ENCODE data around the gene RPS18. TPM values are rescaled to one million over a fixed set of nuclear protein-coding genes. Genes with fewer than 3 reads are reported as not detected.

Gene RPS18
- total RNA-seq, 2 experiments from 2014 or later = 2,792 to 2,813 TPM

DNA sequence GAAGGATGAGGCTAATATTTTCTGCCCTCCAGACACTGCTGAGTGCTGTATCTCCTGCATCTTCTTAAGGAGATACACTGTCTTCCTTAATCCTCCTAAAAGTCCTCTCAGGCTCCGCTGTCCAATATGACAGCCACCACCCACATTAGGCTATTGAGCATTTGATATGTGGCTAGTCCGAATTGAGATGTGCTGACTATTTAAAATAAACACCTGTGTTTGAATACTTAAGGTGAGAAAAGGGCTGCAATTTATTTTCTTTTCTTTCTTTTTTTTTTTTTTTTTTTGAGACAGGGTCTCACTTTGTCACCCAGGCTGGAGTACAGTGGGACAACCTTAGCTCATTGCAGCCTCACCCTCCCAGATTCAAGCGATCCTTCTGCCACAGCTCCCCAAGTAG, 30.0 kb downstream of the RPS18 start:
- no peaks in the 10 kb centered on the region for H3K9me3 Mint-ChIP-seq (ENCODE audit: insufficient read depth)

DNA sequence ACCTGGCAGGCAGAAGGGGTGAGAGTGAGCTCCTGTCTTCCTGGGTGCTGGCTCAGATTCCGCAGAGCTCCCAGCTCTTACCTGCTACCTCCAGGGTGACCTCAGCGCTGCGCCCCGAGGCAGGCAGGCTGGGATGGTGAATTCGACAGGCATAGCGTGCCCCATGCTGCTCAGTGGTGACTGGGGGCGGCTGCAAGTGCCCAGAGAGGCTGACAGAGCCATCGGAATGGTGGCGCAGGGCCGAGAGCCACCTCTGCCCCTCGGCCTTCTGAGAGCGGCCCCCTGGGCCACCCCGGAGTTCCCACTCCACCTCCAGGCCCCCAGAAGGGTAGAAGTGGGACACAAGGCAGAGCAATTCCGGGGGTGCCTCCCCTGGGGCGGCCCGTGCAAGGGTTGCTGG, 32.3 kb downstream of the RPS18 start:
- DNase-seq (no peak), ATAC-seq (no peak)
- Mint-ChIP-seq H3K4me1 (ENCODE audit: low read depth) (peaks cover 32% of the 10 kb centered on the region), H3K36me3 (ENCODE audit: low read depth) (peaks cover 66% of the 10 kb centered on the region), H3K4me3 (no peak overlapping the region), H3K27ac (no peak overlapping the region), H3K9me3 (ENCODE audit: insufficient read depth) (no peaks in the 10 kb centered on the region), H3K27me3 (ENCODE audit: low read depth) (no peaks in the 10 kb centered on the region)
- POLR2A ChIA-PET = interaction anchor here (0.6 kb wide), 1 partner anchor 15 kb away, joined by 4 read pairs; no protein-coding TSS in a partner anchor
- CTCF ChIA-PET = no interaction called here

More for the DNA sequence above, 30.0 kb downstream of the RPS18 start:
- H3K27me3 Mint-ChIP-seq (ENCODE audit: low read depth) = no peaks in the 10 kb centered on the region
- ATAC-seq (no peak), DNase-seq (no peak)
- CTCF ChIA-PET = interaction anchor here (1.7 to 6.6 kb wide), 2 partner anchors 11 to 24 kb away, joined by 11 to 51 read pairs; partner anchors contain the start of gene B3GALT4
- POLR2A ChIA-PET = interaction anchor here (1.5 kb wide), 1 partner anchor 11 kb away, joined by 18 read pairs; the partner anchor contains the start of gene TAPBP
- H3K4me1 Mint-ChIP-seq (ENCODE audit: low read depth) = peaks cover 39% of the 10 kb centered on the region
- no peak overlapping the region for H3K4me3 Mint-ChIP-seq
- peak overlapping the region; percentile 68 for H3K27ac Mint-ChIP-seq
- peaks cover 59% of the 10 kb centered on the region for H3K36me3 Mint-ChIP-seq (ENCODE audit: low read depth)

DNA sequence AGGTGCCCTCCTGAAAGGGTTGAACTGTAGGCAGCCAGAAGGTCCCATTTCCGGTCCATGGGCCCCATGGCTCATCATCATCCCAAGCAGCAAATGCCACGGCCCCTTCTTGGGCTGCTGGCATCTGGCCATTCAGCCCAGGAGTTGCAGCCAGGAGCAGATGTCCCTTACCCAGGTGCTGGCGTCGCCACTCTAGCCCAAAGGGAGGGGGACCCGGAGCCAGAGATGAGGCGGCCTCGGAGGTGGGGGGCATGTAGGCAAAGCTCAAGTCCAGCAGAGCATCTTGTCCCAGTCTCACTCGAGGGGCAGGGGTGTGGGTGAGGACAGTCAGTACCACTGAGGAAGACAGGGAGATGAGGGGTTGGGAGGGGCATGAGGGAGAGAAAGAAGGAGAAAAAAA, 33.2 kb downstream of the RPS18 start:
- DNase-seq (no peak), ATAC-seq (no peak)
- Mint-ChIP-seq H3K27ac (no peak overlapping the region), H3K4me1 (ENCODE audit: low read depth) (peaks cover 24% of the 10 kb centered on the region), H3K27me3 (ENCODE audit: low read depth) (no peaks in the 10 kb centered on the region), H3K4me3 (no peak overlapping the region), H3K36me3 (ENCODE audit: low read depth) (peaks cover 58% of the 10 kb centered on the region), H3K9me3 (ENCODE audit: insufficient read depth) (no peaks in the 10 kb centered on the region)
- POLR2A ChIA-PET = no interaction called here
- CTCF ChIA-PET = no interaction called here

DNA sequence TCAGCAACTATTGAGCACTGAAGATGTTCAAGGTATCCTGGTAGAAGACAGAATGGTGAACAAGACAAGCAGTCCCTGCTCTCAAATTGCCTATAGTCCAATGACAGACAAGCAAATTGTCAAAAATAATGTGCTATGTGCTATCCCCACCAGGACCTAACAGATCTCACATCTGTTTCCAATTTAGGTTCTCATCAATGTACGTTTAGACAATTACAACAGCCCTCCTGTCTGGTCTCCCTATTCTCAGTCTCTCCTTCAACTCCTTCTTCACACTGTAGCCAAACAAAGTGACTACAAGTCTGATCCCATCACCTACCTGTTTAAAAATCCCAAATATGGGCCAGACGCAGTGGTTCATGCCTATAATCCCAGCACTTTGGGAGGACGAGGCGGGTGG, 34.5 kb downstream of the RPS18 start:
- ChIA-PET CTCF (no interaction called here), POLR2A (no interaction called here)
- ATAC-seq (no peak), DNase-seq (no peak)
- H3K36me3 Mint-ChIP-seq (ENCODE audit: low read depth) = peaks cover 54% of the 10 kb centered on the region
- H3K4me1 Mint-ChIP-seq (ENCODE audit: low read depth) = peaks cover 20% of the 10 kb centered on the region
- peak overlapping the region; percentile 23 for H3K27ac Mint-ChIP-seq
- no peak overlapping the region for H3K4me3 Mint-ChIP-seq
- no peaks in the 10 kb centered on the region for H3K9me3 Mint-ChIP-seq (ENCODE audit: insufficient read depth)
- no peaks in the 10 kb centered on the region for H3K27me3 Mint-ChIP-seq (ENCODE audit: low read depth)

DNA sequence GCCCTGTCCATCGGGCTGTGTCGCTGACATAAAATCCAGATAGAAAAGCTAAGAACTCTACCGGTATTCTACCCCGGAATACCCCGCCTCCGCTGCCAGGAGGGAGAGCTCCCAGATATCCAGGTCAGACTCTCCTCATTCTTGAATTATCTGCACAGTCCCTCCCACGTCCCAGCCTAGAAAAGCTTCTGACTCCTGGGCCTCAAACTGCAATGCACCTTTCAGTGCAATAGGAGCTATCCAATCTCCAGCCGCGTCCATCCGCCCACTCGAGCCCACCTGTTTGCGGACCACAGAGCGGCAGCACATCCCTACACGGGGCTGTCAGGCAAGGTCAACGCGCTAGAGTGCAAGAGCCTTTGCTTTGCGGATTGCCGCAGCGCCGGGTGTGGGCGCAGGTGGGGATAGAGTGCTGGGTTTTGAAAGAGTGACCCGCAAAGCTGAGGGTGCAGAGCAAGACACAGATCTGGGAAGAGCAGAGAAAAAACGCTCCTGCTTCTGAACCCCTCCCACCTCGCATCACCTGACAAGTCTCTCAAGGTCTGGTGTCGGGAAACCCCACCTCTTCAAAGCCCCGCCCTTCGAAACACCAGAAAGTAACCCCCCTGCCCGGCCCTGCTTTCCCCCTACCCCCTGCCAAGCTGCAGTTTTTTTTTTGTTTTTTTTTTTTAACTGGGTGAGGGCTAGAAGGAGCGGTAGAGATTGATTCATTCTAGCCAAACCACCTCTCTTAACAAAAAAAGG, 40.7 kb downstream of the RPS18 start:
- ChIA-PET CTCF (interaction anchor here (1.3 to 2.5 kb wide), 8 partner anchors 11 to 113 kb away, joined by 4 to 19 read pairs (median 6); partner anchors contain the start of genes RGL2, RPS18 and VPS52), POLR2A (interaction anchor here (0.6 to 3.3 kb wide), 17 partner anchors 11 to 466 kb away, joined by 3 to 36 read pairs (median 6); partner anchors contain the start of genes B3GALT4, RGL2, RPS18 and RXRB)
- no peaks in the 10 kb centered on the region for H3K9me3 Mint-ChIP-seq (ENCODE audit: insufficient read depth)
- H3K36me3 Mint-ChIP-seq (ENCODE audit: low read depth) = peaks cover 62% of the 10 kb centered on the region
- ATAC-seq = peak; percentile 43
- H3K4me1 Mint-ChIP-seq (ENCODE audit: low read depth) = peaks cover 52% of the 10 kb centered on the region
- H3K27ac Mint-ChIP-seq = peak overlapping the region; percentile 97
- no peaks in the 10 kb centered on the region for H3K27me3 Mint-ChIP-seq (ENCODE audit: low read depth)
- peak; percentile 92 for DNase-seq
- peak overlapping the region; percentile 99 for H3K4me3 Mint-ChIP-seq

DNA sequence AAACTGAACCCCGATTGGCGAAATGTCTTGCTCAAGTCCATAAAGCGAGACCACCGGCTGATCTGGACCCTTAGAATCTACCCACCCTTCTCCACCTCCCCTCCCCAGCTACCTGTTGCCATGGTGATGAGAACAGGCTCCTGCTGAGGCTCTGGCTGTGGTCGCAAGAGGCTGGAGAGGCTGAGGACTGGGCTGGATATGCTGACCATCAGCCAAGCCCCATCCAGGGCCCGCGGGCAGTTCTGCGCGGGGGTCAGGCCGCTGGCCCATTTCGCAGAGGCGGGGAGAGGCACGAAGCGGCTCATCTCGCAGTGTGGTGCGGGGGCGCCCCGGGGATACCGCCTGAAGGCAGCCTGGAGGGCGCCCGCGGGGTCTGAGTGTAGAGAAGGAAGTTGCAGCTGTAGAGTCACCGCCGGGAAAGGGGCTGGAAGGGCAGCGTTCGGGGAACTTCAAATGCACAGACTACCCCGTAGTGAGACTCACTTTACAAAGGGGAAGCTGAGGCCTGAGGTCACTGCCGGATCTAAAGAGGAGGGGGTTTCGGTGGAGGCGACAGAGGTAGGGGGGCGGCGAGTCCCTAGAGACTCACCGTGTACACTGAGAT, 41.3 kb downstream of the RPS18 start:
- no peaks in the 10 kb centered on the region for H3K27me3 Mint-ChIP-seq (ENCODE audit: low read depth)
- H3K27ac Mint-ChIP-seq = peak overlapping the region; percentile 97

DNA sequence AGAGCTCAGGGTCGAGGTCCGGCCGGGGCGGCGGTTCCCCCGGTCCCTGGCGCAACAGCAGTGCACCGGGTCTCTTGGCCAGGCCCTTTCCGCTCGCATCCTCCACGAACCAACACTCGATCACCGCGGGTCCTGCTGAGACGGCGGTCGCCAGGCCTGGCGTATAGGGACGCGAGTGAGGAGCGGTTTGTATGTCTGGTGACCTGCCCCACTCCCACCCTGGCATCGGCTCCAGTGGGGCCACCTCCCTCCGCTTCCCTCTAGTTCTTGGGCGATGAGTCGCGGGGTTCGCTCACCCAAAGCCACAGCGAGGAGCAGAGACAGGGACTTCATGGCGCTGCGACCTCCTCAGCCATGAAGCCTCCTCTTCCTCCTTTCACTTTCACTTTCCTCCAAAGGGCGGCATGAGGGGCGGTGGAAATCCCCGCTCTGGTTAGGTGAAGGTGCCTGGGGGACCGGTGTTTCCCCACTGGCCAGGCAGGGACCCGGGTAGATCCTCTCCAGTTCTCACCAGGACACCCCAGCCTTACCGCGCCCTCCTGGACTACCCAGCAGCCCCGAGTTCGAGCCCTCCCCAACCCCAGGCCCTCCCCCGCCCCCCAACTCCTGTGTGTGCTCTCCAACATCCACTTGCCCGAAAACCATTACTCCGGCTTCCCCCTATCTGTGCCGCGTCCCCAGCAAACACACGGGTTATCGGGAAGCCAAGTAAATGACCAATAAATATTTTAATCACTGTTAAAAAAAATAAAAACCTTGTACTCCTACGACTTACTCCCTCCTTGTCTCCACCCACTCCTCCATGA, 42.0 kb downstream of the RPS18 start, which contains the start of gene TAPBP:
Gene TAPBP, minus strand, starts transcription at position 370 of the 806 bp plus-strand sequence. Its CDS starts 37 bp downstream, at position 333.
- peak; percentile 57 for ATAC-seq
- H3K36me3 Mint-ChIP-seq (ENCODE audit: low read depth) = peaks cover 64% of the 10 kb centered on the region
- H3K27me3 Mint-ChIP-seq (ENCODE audit: low read depth) = no peaks in the 10 kb centered on the region
- H3K4me3 Mint-ChIP-seq = peak within 1 kb of the TSS; percentile 99
- ChIA-PET POLR2A (interaction anchor here (0.7 to 3.3 kb wide), 11 partner anchors 13 to 117 kb away, joined by 3 to 36 read pairs (median 8); partner anchors contain the start of genes B3GALT4, RGL2, RPS18 and VPS52), CTCF (interaction anchor here (1.3 to 2.5 kb wide), 5 partner anchors 15 to 112 kb away, joined by 4 to 19 read pairs (median 6); partner anchors contain the start of gene RGL2)
- peak within 1 kb of the TSS; percentile 97 for H3K27ac Mint-ChIP-seq
- DNase-seq = peak; percentile 89
- peaks cover 60% of the 10 kb centered on the region for H3K4me1 Mint-ChIP-seq (ENCODE audit: low read depth)
- H3K9me3 Mint-ChIP-seq (ENCODE audit: insufficient read depth) = no peaks in the 10 kb centered on the region

More for the DNA sequence above, 41.3 kb downstream of the RPS18 start:
- H3K4me1 Mint-ChIP-seq (ENCODE audit: low read depth) = peaks cover 58% of the 10 kb centered on the region
- peak overlapping the region; percentile 99 for H3K4me3 Mint-ChIP-seq
- no peaks in the 10 kb centered on the region for H3K9me3 Mint-ChIP-seq (ENCODE audit: insufficient read depth)
- peak; percentile 53 for DNase-seq
- peak; percentile 5 for ATAC-seq
- CTCF ChIA-PET = interaction anchor here (1.3 to 2.5 kb wide), 8 partner anchors 12 to 113 kb away, joined by 4 to 19 read pairs (median 6); partner anchors contain the start of genes RGL2, RPS18 and VPS52
- POLR2A ChIA-PET = interaction anchor here (0.6 to 3.3 kb wide), 16 partner anchors 12 to 467 kb away, joined by 3 to 36 read pairs (median 5); partner anchors contain the start of genes B3GALT4, RGL2, RPS18 and RXRB
- peaks cover 64% of the 10 kb centered on the region for H3K36me3 Mint-ChIP-seq (ENCODE audit: low read depth)

DNA sequence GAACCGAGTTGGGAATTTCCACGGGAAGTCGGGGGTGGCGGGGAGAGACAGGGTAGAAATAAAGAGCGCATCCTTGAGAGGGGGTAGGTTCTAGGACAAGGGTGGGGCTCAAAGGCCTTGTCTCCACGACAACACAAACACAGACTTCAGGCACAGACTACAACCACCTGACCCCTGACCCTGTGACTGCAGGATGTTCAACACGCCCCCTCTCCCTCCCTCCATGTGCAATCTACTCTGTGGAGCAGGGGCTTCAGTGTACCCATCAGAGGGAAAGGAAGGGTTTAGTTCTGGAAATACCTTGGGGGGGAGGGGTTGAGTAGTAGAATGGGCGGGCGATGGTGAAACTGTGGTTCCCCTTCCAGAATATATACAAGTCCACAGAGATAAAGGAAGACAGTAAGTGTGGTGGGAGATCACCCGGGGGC, 42.7 kb downstream of the RPS18 start:
- Mint-ChIP-seq H3K27me3 (ENCODE audit: low read depth) (no peaks in the 10 kb centered on the region), H3K36me3 (ENCODE audit: low read depth) (peaks cover 68% of the 10 kb centered on the region)
- CTCF ChIA-PET = no interaction called here

DNA sequence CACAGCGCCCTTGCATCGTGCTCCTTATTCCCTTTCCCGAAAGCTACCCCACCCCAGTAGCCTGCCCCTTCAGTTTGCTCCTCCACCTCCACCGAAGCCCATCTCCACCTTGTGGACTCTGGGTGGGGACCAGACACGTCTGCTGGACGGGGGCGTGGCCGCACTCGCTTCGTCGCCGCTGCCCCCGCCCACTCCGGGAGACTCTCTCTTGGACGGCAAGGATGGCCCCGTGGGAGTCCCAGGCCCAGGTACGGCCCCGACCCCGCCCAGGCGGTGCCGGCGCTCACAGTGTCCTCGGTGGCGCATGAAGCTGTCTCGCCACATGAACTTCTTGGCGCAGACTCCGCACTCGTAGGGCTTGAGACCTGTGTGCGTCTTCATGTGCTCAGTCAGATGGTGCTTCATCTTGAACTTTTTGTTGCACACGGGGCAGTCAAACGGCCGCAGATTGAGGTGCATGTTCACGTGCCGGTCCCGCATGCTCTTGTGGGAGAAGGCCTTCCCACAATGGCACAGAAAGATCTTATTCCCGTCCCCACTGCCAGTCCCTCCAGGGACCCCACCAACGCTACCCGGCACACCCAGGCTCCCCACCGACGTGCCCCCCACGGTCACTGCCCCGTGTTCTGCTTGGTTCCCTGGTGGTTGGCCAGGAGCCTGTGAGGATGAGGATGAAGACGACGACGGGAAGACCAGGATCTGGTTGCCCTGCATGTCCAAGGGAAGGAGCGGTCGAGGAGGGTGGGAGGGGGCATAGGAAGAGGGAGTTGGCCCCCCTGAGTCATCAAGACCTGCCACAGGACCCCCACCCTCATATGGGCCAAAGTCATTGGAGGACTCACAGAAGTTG, 43.3 kb downstream of the RPS18 start:
- Mint-ChIP-seq H3K4me1 (ENCODE audit: low read depth) (peaks cover 73% of the 10 kb centered on the region), H3K4me3 (peak overlapping the region; percentile 99), H3K9me3 (ENCODE audit: insufficient read depth) (no peaks in the 10 kb centered on the region), H3K36me3 (ENCODE audit: low read depth) (peaks cover 75% of the 10 kb centered on the region), H3K27ac (peak overlapping the region; percentile 97), H3K27me3 (ENCODE audit: low read depth) (no peaks in the 10 kb centered on the region)
- ChIA-PET POLR2A (interaction anchor here (1.1 kb wide), 1 partner anchor 113 kb away, joined by 3 read pairs; no protein-coding TSS in a partner anchor), CTCF (interaction anchor here (4.6 kb wide), 1 partner anchor 30 kb away, joined by 36 read pairs; no protein-coding TSS in a partner anchor)
- no peak for DNase-seq
- no peak for ATAC-seq

More for the DNA sequence above, 42.7 kb downstream of the RPS18 start:
- peak; percentile 34 for ATAC-seq
- Mint-ChIP-seq H3K4me3 (peak overlapping the region; percentile 99), H3K9me3 (ENCODE audit: insufficient read depth) (no peaks in the 10 kb centered on the region), H3K4me1 (ENCODE audit: low read depth) (peaks cover 66% of the 10 kb centered on the region), H3K27ac (peak overlapping the region; percentile 97)
- POLR2A ChIA-PET = no interaction called here
- peak; percentile 84 for DNase-seq

DNA sequence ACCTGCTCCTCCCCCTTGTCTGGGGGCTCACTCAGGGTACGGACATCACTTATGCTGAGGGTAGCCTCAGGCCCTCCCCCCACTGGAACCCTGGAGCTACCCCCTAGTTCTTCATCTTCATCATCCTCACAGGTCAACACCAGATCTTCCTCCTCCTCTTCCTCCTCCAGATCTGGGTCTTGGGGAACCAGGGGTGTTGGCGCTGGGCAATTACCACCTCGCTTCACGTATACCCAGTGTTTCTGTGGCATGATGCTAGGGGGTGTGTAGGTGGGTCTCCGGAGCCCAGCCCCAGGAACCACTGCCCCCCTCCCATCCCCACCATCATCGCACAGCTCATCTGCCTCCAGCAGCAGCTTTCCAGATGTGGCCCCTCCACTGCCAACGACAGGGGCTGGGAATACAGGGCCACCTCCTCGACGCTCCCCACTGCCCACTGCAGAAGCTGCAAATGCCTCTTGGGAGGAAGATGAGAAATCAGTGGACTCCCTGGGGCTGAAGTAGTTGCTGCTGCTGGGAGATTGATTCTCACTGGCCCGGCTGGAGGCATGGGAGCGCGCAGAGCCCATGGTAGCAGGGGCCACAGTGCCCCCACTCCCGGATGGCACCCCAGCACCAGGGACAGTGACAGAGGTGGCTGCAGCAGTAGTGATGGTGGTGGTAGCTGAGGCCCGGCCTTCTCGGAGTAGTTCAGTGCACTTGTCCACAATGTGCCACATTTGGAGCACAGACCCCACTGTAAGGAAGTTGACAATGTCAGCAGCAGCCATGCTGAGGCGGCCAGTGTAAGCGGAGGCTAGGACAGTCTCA, 44.1 kb downstream of the RPS18 start:
- ChIA-PET POLR2A (interaction anchor here (1.1 to 4.0 kb wide), 2 partner anchors 28 to 113 kb away, joined by 3 to 34 read pairs; no protein-coding TSS in a partner anchor), CTCF (interaction anchor here (4.6 kb wide), 1 partner anchor 29 kb away, joined by 36 read pairs; no protein-coding TSS in a partner anchor)
- Mint-ChIP-seq H3K27ac (peak overlapping the region; percentile 74), H3K4me3 (peak overlapping the region; percentile 71), H3K27me3 (ENCODE audit: low read depth) (no peaks in the 10 kb centered on the region), H3K4me1 (ENCODE audit: low read depth) (peaks cover 78% of the 10 kb centered on the region), H3K36me3 (ENCODE audit: low read depth) (peaks cover 78% of the 10 kb centered on the region), H3K9me3 (ENCODE audit: insufficient read depth) (no peaks in the 10 kb centered on the region)
- ATAC-seq (no peak), DNase-seq (no peak)

Measured in activated CD8-positive, alpha-beta T cell treated with anti-CD3 and anti-CD28 coated beads, Interleukin-2, amount 10 ng/mL, durations not matched to agents 7 days and 5 days (primary cell).